ENCODE results near the gene ACP7.

Gene ACP7

GRCh38 chr19:39146686-39147450, 62.7 kb downstream of the ACP7 start:
- no peak for DNase-seq (ENCODE audit: low read depth in 1 of 2, low spot score in 1 of 2)

DNA sequence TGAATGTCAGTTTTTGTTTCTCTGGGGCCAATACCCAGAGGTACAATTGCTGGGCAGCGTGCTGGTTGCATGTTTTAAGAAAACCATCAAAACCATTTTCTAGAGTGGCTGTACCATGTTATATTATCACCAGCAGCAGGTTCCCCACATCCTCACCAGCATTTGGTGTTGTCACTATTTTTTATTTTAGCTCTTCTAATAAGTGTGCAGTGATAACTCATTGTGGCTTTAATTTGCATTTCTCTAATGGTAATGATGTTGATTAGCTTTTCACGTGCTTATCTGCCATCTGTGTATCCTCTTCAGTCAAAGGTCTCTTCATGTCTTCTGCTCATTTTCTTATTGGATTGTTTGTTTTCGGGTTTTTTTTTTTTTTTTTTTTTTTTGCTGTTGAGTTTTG, 63.3 kb downstream of the ACP7 start:
- no peak for DNase-seq (ENCODE audit: low read depth in 1 of 2, low spot score in 1 of 2)

DNA sequence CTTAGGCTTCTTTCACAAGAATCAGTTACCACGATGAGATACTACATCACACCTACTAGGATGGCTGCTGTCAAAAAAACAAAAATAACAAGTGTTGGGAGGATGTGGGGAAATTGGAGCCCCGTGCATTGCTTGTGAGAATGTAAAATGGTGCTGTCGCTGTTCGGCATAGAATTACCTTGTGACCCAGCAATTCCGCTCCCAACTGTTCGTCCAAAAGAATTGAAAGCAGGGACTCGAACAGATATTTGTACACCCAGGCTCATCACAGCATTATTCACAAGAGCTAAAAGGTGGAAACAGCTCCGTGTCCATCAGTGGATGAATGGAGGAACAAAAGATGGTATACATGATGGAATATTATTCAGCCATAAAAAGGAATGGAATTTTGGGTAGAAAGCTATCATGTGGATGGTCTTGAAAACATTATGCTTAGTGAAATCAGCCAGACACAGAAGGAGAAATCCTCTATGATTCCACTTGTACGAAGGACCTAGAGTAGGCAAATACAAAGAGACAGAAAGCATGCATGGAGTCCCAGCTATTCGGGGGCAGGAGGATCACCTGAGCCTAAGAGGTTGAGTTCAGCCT, 64.9 kb downstream of the ACP7 start:
- no peak for DNase-seq (ENCODE audit: low read depth in 1 of 2, low spot score in 1 of 2)

DNA sequence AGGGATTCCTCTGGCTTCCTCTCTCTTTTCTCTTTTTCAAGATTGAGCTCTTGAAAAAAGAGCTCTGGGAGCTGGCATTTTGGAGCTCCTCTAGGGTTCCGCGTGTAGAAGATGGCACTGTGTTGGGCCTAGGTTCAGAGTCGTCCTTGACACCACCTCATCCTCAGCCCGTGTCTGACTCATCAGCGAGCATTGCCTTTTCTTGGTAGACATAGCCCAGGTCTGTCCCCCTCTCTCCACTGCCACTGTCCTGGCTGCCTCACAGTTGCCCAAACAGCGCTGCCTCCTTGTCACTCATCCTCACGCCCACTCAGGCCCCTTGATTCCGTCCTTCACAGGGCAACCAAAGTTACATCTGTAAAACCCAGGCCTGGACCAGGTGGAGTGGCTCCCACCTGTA, 66.1 kb downstream of the ACP7 start:
- no peak for DNase-seq (ENCODE audit: low read depth in 1 of 2, low spot score in 1 of 2)

- no peak for DNase-seq (ENCODE audit: low read depth in 1 of 2, low spot score in 1 of 2)
Measured at GRCh38 chr19:39150807-39151600, 66.8 kb downstream of the ACP7 start.

GRCh38 chr19:39152066-39152465, 67.9 kb downstream of the ACP7 start:
- no peak for DNase-seq (ENCODE audit: low read depth in 1 of 2, low spot score in 1 of 2)

DNA sequence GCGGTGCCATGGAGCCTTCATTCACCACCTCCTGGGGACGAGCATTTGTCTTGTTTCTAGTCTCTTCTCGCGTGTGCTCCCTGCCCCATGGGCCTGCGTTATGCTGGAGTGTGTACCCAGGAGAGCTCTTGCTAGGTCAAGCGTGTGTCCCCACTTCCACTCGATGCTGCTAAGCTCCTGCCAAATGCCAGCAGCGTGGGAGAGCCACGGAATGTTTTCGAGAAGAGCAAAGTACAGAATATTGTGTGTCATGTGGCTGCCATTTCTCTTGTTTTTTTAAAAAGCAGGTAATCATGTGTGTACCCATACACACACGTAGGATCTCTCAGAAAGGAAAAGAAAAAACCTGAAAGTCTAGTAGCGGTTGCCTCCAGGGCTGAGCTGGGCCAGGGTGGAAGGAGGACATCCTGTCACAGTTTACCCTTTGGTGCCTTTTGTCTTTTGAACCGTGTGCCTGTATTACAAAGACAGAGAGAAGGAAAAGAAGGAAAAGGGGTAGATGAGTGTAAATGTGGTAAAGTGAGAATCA, 70.0 kb downstream of the ACP7 start:
- no peak for DNase-seq (ENCODE audit: low read depth in 1 of 2, low spot score in 1 of 2)

DNA sequence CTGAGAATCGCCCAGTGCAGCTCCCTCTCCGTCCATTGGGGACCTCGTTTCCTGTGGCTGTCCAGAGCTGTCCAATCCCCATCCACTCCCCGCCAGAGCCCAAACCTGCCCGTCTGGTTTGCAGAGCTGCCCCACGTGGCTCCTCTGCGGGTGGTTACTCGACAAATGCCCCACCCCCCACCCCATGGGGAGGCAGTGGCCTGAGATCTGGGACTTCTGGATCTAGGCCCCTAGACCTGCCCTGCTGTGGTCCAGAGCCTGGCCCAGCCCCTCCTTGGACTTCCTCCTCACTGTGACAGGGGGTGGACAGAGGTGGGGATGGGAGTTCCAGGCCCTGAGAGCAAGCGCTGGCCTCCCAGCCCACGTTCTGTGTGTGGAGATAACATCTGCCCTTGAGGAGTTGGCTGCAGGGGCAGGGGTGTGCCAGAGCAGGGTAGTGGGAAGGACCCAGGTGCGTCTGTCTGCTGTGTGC, 70.5 kb downstream of the ACP7 start:
- no peak for DNase-seq (ENCODE audit: low read depth in 1 of 2, low spot score in 1 of 2)

DNA sequence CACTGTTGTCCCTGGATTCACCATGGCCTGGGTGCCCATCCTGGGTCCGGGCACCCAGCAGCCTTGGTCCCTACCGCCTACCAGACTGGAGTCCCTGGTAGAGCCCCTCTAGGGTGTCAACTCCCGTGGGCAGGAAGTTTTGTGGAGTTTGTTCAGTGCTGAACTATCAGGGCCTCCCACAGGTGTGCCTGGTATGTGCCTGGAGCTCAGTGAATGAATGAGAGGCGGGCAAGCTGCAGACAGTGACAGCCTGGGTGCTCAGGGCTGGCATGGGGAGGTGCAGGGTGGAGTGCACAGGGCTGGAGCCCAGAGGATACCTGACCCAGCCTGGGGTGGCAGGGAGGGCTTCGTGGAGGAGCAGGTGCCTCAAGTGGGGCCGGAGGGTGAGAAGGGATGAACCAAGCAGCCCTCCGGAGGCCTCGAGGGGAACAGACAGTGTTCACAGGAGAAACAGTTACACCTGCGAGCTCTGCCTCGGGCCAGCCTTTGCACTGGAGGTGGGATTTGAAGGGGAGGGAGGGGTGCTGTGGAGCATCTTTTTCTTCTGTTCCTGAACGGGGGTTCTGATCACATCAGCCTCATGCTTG, 71.0 kb downstream of the ACP7 start:
- DNase-seq (ENCODE audit: low read depth in 1 of 2, low spot score in 1 of 2) = no peak

DNA sequence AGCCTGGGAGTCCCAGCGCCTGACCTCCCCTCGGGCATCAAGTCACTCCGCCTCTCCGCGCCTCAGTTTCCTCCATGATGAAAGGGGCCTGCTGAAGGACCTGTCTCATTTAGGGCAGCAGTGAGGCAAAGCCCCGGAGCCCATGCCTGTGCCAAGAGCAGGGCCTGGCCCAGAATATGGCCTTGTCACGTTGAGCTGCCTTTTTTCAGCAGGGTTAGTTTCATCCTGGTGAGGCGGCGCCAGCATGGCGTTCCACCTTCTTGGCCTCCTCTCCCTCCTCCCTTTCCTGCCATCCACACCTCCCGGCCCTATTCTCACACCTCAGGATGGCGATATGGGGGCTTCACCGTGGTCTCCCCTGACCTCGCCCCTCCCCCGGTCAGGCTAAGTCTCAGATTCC, 71.6 kb downstream of the ACP7 start:
- no peak for DNase-seq (ENCODE audit: low read depth in 1 of 2, low spot score in 1 of 2)

DNA sequence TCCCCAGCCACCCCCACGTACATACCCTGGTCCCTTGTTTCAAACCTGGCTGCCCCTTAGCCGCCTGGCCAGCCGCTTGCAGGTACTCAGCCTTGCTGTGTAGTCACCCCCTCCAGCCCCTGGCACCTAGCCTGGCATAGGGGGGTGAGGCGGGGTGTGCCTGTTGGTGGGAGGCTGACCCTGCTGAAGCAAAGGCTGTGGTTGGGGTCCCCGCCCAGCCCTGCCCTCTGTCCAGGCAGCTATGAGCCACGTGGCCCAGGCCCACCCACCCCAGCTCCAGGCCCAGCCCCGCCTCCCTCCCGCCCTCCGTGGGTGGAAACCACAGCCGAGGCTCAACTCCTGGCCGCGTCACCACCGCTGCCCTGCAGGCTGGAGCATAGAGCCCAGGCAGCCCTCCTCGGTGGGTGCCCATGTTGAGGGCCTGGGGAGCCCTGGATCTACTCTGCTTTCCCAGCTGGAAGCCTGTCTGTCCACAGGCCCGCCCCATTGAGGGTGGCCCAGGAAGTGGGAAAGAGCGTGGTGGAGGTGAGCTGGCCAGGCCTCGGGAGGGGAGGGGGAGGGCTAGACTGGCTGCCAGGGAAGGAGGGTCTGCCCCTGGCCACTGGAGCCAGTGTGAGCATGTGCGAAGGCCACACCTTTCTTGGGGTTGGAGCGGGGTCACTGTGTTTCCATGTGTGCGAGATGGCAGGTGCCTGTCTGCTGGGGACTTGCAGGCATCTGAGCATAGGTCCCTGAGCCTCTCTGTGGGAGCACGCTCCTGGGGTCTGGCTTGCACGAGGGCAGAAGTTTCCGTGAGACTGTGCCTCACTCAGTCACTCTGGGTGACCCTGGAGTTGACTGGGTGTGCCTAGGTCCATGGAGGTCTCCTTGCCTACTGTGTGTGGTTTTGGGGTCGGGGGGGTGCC, 72.4 kb downstream of the ACP7 start:
- no peak for DNase-seq (ENCODE audit: low read depth in 1 of 2, low spot score in 1 of 2)

DNA sequence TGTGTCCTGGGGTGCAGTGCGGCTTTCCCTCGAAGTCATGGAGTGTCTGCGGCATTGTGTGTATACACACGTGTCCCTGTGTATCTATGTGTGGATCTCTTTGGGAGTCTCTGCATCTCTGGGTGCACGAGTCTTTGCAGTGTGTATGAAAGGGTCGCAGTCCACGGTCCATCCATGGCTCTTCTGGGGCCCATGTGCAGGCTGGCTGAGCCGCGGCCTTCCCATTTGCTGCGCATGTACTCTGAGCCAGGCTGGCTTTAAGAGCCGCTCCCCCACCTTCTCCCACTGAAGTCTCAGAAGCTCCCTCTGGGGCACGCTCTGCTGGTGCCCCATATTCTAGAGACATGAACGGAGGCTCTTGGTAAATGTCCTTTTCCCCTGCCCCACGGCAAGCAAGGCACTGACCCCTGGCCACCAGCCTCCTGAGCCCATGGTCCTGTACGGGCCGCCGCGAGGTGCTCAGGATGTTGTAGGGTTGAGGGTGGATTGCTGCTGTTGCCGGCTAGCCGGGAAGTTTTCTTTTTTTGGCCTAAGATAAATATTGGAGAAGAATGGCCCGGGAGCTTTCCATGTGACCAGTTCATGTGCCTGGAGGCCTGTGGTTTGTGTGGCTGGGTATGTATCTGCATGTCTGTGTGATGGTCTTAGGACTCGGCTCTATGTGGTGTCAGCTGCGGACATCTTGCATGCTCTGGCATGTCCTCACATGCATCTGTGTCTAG, 73.3 kb downstream of the ACP7 start:
- no peak for DNase-seq (ENCODE audit: low read depth in 1 of 2, low spot score in 1 of 2)

GRCh38 chr19:39157997-39158389, 73.8 kb downstream of the ACP7 start:
- no peak for DNase-seq (ENCODE audit: low read depth in 1 of 2, low spot score in 1 of 2)

GRCh38 chr19:39158646-39159260, 74.6 kb downstream of the ACP7 start:
- DNase-seq (ENCODE audit: low read depth in 1 of 2, low spot score in 1 of 2) = no peak

GRCh38 chr19:39160523-39160861, 76.3 kb downstream of the ACP7 start:
- DNase-seq (ENCODE audit: low read depth in 1 of 2, low spot score in 1 of 2) = no peak

All from stimulated activated CD4-positive, alpha-beta T cell treated with anti-CD3 and anti-CD28 coated beads, Interleukin-15, amount 100 ng/mL, for 1 hour (primary cell).